Heart left ventricle (tissue), 16 donors: ENCODE results near the gene XIRP1. TPM values are rescaled to one million over a fixed set of nuclear protein-coding genes. Genes with fewer than 3 reads are reported as not detected.

Experiments
- ATAC-seq, 4 donors: fragments of 200-7000 bp; cut with Tn5 transposase; one replicate each; pipeline ENCODE4 v1.9.1; 2020 to 2022; ENCODE audit warnings: moderate library complexity in 4 of 4, mild to moderate bottlenecking in 3 of 4, moderate number of reproducible peaks in 1 of 4
- DNase-seq, 5 donors: peaks; one replicate each; pipeline ENCODE4 v3.0.0-alpha.2; 2020
- H3K27ac ChIP-seq, 12 donors: fragments of 200-600 bp; sonication (generic) in 4 of 12; one replicate each; pipeline versions ENCODE4 v1.5.0 to v1.8.0; 2016 to 2022; ENCODE audit warnings: mild to moderate bottlenecking in 2 of 12
- H3K27me3 ChIP-seq, 9 donors: fragments of 200-600 bp; sonication (generic) in 2 of 9; one replicate each; pipeline versions ENCODE4 v1.5.1 to v1.8.0; 2016 to 2022; ENCODE audit warnings: mild to moderate bottlenecking in 3 of 9
- H3K36me3 ChIP-seq, 9 donors: fragments of 200-600 bp; sonication (generic) in 2 of 9; one replicate each; pipeline versions ENCODE4 v1.5.0 to v1.8.0; 2018 to 2022; ENCODE audit warnings: mild to moderate bottlenecking in 2 of 9
- H3K4me1 ChIP-seq, 12 donors: fragments of 200-600 bp; sonication (generic) in 4 of 12; one replicate each; pipeline versions ENCODE4 v1.5.0 to v1.8.0; 2016 to 2022; ENCODE audit warnings: mild to moderate bottlenecking in 3 of 12
- H3K4me3 ChIP-seq, 12 donors: fragments of 200-600 bp; sonication (generic) in 4 of 12; one replicate each; pipeline versions ENCODE4 v1.5.0 to v1.8.0; 2017 to 2022; ENCODE audit warnings: mild to moderate bottlenecking in 9 of 12, moderate library complexity in 4 of 12
- H3K9me3 ChIP-seq, 12 donors: fragments of 200-600 bp; sonication (generic) in 4 of 12; one replicate each; pipeline versions ENCODE4 v1.5.0 to v1.8.0; 2016 to 2022; ENCODE audit warnings: mild to moderate bottlenecking in 1 of 12
- CTCF ChIP-seq, 12 donors: fragments of 200-600 bp; sonication (generic) in 4 of 12; IDR thresholded peaks; one replicate each; pipeline versions ENCODE4 v1.5.0 to v1.8.0; 2018 to 2022; ENCODE audit warnings: antibody characterized with exemption in 12 of 12, mild to moderate bottlenecking in 5 of 12
- POLR2A ChIP-seq, 2 donors: fragments of 450-650 bp; IDR thresholded peaks; one replicate each; pipeline ENCODE4 v1.6.1; 2017; ENCODE audit warnings: antibody characterized with exemption in 2 of 2, mild to moderate bottlenecking in 2 of 2, moderate library complexity in 2 of 2
- WGBS, 4 donors: extraction: QIAGEN DNeasy Blood & Tissue Kit in 2 of 4; methylation state at CpG; one replicate each; pipeline versions ENCODE4 v1.1.5 to v1.1.7; 2013 to 2018; 5-methylcytosine and 5-hydroxymethylcytosine counted together
- intact Hi-C, 10 donors: fragments of 100-400 bp; cut with DNase I; formaldehyde crosslinking; loops; one replicate each; pipeline versions ENCODE4 v1.11.1 to v1.14.2; 2022
- polyA plus RNA-seq, 2 donors: library from polyadenylated mRNA; stranded (reverse); fragments of 200-250 nt; gene quantifications; one replicate each; pipeline ENCODE4 v1.2.3, GENCODE V29; 2013
- total RNA-seq, 9 donors: library from RNA; depleted of rRNA in 2 of 9; stranded (reverse); fragments of >200 nt in 2 of 9; fragmentation: NEBNext Ultra II Directional in 3 of 9; extraction: Animal tissue kit (Norgen Biotek cat#: 25700) in 3 of 9; gene quantifications; one replicate each; pipeline versions ENCODE4 v1.1.0 to v1.2.4, GENCODE V29; 2016 to 2023
- donor health status: ischemic (EF 13 %, LVEDD 7.1; RV severe dilation, severe dysfunction).
- donor health status: healthy with polysubstance abuse.
- donor health status: DM: no; HTN: yes; CAD: no.
- donor health status: DM: no; HTN: no; CAD: no.
- donor health status: ischemic (EF 25% LVEDD 6.9; RV normal size, moderate dysfunction).
- donor health status: ischemic (EF 25% LVEDD 5.7; RV mildly dilated, moderate dysfunction).
- donor health status: healthy.
- donor health status: DM: yes; HTN: yes; CAD: no.
- donor health status: ischemic (EF 35%, LVEDD 5.7; RV mildly dilated, moderate dysfunction).
- donor health status: nonischemic (EF 11% LVEDD 7.7; RV severe dilation, severe dysfunction).
- donor health status: DM: yes; HTN: yes; CAD: no.
- donor health status: PGD.
- donor health status: ischemic (EF 29% LVEDD 5.4; RV normal size, mild dysfunction).
- donor health status: nonischemic (EF 23%, LVEDD 6.1; RV moderate dilation, normal function).

XIRP1 gene
- total and polyA plus RNA-seq, 11 donors = 293 to 1,122 (median 530) TPM

GRCh38 chr3:39141171-39141995 lies 51.0 kb downstream of the XIRP1 start:
- no peaks in the 10 kb centered on the region for H3K27me3 ChIP-seq
- no peaks in the 10 kb centered on the region for H3K9me3 ChIP-seq
- H3K36me3 ChIP-seq = peaks cover 15 to 74% (median 58%) of the 10 kb centered on the region in 9 donors
- no peak overlapping the region for H3K4me3 ChIP-seq
- TF ChIP-seq POLR2A (IDR thresholded peaks at IDR 0.05) = no peak
- TF ChIP-seq CTCF (IDR thresholded peaks at IDR 0.05) = no peak
- WGBS, 4 donors = 21 to 41% (median 32%) methylated on average over 3 to 4 of the region's 4 CpGs
- ATAC-seq = peak; percentile 45 to 59 (median 52)
- peak in 4 of 5 donors; percentile 55 to 78 (median 74) for DNase-seq
- peak overlapping the region; percentile 4 to 60 (median 38) for H3K27ac ChIP-seq
- H3K4me1 ChIP-seq = peaks cover 18 to 75% (median 45%) of the 10 kb centered on the region in 12 donors
- intact Hi-C loops = loop anchor here in 1 of 10 donors (5.0 kb wide), 1 partner anchor 41 kb away; no protein-coding TSS in a partner anchor

GRCh38 chr3:39140341-39140971 lies 51.9 kb downstream of the XIRP1 start:
- 84 to 93% (median 88%) methylated on average over 2 of the region's 2 CpGs for WGBS, 4 donors
- no peak for TF ChIP-seq POLR2A (IDR thresholded peaks at IDR 0.05)
- TF ChIP-seq CTCF (IDR thresholded peaks at IDR 0.05) = no peak
- peaks cover 14 to 65% (median 49%) of the 10 kb centered on the region in 9 donors for H3K36me3 ChIP-seq
- no peaks in the 10 kb centered on the region for H3K27me3 ChIP-seq
- ATAC-seq = no peak
- no peak overlapping the region for H3K4me3 ChIP-seq
- H3K27ac ChIP-seq = peak overlapping the region in 9 of 12 donors; percentile 7 to 60 (median 43)
- intact Hi-C loops = loop anchor here in 1 of 10 donors (5.0 kb wide), 1 partner anchor 42 kb away; no protein-coding TSS in a partner anchor
- no peak for DNase-seq
- H3K4me1 ChIP-seq = peaks cover 24 to 79% (median 44%) of the 10 kb centered on the region in 12 donors
- no peaks in the 10 kb centered on the region for H3K9me3 ChIP-seq

GRCh38 chr3:39139442-39139841 lies 53.0 kb downstream of the XIRP1 start:
- no peak for ATAC-seq
- Histone ChIP-seq H3K27ac (peak overlapping the region in 3 of 12 donors; percentile 34 to 60 (median 36)), H3K4me1 (peaks cover 28 to 80% (median 50%) of the 10 kb centered on the region in 12 donors), H3K4me3 (no peak overlapping the region), H3K36me3 (peaks cover 9 to 55% (median 39%) of the 10 kb centered on the region in 9 donors), H3K9me3 (no peaks in the 10 kb centered on the region), H3K27me3 (no peaks in the 10 kb centered on the region)
- 63 to 82% (median 79%) methylated on average over 2 of the region's 2 CpGs for WGBS, 4 donors
- DNase-seq = no peak
- TF ChIP-seq CTCF (IDR thresholded peaks at IDR 0.05) = no peak
- TF ChIP-seq POLR2A (IDR thresholded peaks at IDR 0.05) = no peak
- intact Hi-C loops = loop anchor here in 5 of 10 donors (5.0 to 10.0 kb wide), 3 partner anchors 38 to 45 kb away; no protein-coding TSS in a partner anchor
